ENCODE data around the gene ANAPC7. TPM values are rescaled to one million over a fixed set of nuclear protein-coding genes. Genes with fewer than 3 reads are reported as not detected.

Gene ANAPC7
- total RNA-seq, 1 experiment from 2014 or later: 91.1 TPM

DNA sequence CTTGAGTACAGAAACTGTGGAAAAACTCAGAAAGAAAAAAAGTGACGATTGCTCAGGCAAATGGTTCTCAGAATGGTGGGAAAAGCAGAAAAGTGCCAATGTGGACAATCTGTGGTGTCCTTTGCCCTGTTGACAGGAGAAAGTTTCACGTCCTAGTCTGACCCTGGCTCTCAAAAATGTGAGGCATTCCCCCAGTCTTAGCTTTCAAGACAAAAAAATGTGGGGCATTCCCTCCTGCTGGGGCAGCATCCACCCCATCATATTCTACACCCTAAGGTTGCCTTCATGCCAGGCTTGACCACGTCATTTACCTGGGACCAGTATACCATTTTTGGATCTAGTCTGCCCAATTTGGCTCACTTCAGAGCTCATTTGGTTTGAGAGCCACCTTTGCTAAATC, 20.7 kb upstream of the ANAPC7 start:
- H3K4me1 Mint-ChIP-seq: peaks cover 6 to 14% of the 10 kb centered on the region in 2 experiments
- Histone ChIP-seq H3K4me2 (ENCODE audit: insufficient read depth, insufficient read length, low read length) (no peak overlapping the region), H3K27ac (ENCODE audit: insufficient read length, low read depth, low read length) (no peak overlapping the region), H3K14ac (ENCODE audit: insufficient read depth, low read length) (no peak overlapping the region), H4K20me1 (ENCODE audit: control insufficient read depth, insufficient read depth, insufficient read length) (no peaks in the 10 kb centered on the region), H3K4me1 (ENCODE audit: insufficient read depth, low read length) (peaks cover 6% of the 10 kb centered on the region; the same call in 1 of the 2 replicates), H2BK5ac (ENCODE audit: insufficient read length, low read length) (no peak overlapping the region), H2BK120ac (ENCODE audit: low read depth, low read length, poor library complexity, severe bottlenecking) (no peak overlapping the region), H3K23me2 (ENCODE audit: insufficient read length, low read depth, low read length, poor library complexity, severe bottlenecking) (no peaks in the 10 kb centered on the region), H3K79me2 (ENCODE audit: insufficient read depth, low read length) (no peaks in the 10 kb centered on the region), H4K91ac (ENCODE audit: insufficient read length, low read depth, low read length) (no peak overlapping the region), H2AK5ac (ENCODE audit: insufficient read length, low read length) (no peak overlapping the region), H3K27me3 (ENCODE audit: insufficient read depth, low read length) (no peaks in the 10 kb centered on the region), H2BK12ac (ENCODE audit: insufficient read length, low read depth, low read length) (no peak overlapping the region), H2BK20ac (ENCODE audit: low read depth, low read length, poor library complexity, severe bottlenecking) (no peak overlapping the region), H2AFZ (ENCODE audit: low read length) (no peak overlapping the region), H3K79me1 (ENCODE audit: insufficient read depth, low read depth, low read length, poor library complexity, severe bottlenecking) (no peaks in the 10 kb centered on the region), H3T11ph (ENCODE audit: low read length) (no peak overlapping the region), H3K23ac (ENCODE audit: insufficient read length, low read depth, low read length) (no peak overlapping the region), H3K9me3 (ENCODE audit: control insufficient read depth, low read depth, low read length) (no peaks in the 10 kb centered on the region), H3K18ac (ENCODE audit: insufficient read length, low read depth, low read length) (no peak overlapping the region), H3K4ac (ENCODE audit: low read depth, low read length) (no peak overlapping the region), H2BK15ac (ENCODE audit: low read depth, low read length) (no peak overlapping the region), H3K56ac (ENCODE audit: insufficient read length, low read depth, low read length) (no peak overlapping the region), H4K8ac (replicated peaks; ENCODE audit: insufficient read length, low read depth, low read length) (no peak overlapping the region), H4K5ac (ENCODE audit: insufficient read length, low read depth, low read length) (no peak overlapping the region), H3K9ac (ENCODE audit: extremely low read depth, insufficient read length, low read length) (no peak overlapping the region)
- WGBS (ENCODE audit: extremely low coverage, insufficient read length, low lambda C conversion rate): no CpG with 5 or more reads among the region's 3 CpGs
- no peaks in the 10 kb centered on the region for H3K9me3 Mint-ChIP-seq
- DNase-seq: peak; percentile 51
- H3K36me3 Mint-ChIP-seq (ENCODE audit: insufficient read depth in 1 of 3, low read depth in 3 of 3): no peaks in the 10 kb centered on the region
- H3K4me3 Mint-ChIP-seq: no peak overlapping the region
- H3K27ac Mint-ChIP-seq: no peak overlapping the region
- TF ChIP-seq, protein P1, sequence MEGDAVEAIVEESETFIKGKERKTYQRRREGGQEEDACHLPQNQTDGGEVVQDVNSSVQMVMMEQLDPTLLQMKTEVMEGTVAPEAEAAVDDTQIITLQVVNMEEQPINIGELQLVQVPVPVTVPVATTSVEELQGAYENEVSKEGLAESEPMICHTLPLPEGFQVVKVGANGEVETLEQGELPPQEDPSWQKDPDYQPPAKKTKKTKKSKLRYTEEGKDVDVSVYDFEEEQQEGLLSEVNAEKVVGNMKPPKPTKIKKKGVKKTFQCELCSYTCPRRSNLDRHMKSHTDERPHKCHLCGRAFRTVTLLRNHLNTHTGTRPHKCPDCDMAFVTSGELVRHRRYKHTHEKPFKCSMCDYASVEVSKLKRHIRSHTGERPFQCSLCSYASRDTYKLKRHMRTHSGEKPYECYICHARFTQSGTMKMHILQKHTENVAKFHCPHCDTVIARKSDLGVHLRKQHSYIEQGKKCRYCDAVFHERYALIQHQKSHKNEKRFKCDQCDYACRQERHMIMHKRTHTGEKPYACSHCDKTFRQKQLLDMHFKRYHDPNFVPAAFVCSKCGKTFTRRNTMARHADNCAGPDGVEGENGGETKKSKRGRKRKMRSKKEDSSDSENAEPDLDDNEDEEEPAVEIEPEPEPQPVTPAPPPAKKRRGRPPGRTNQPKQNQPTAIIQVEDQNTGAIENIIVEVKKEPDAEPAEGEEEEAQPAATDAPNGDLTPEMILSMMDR (conservative IDR thresholded peaks at IDR 0.05): no peak
- no peaks in the 10 kb centered on the region for H3K27me3 Mint-ChIP-seq (ENCODE audit: low read depth)
